ENCODE results near the gene VTA1. TPM values are rescaled to one million over a fixed set of nuclear protein-coding genes. Genes with fewer than 3 reads are reported as not detected.

Gene VTA1
- total and polyA plus RNA-seq, 2 of the 13 experiments (the other 11 are each of a cell fraction or from before 2014, with no cell fraction given) = 70.7 to 89.1 TPM

GRCh38 chr6:142146828-142147662 is at the start of gene VTA1, which contains the start of gene NMBR (continued):
- TF ChIP-seq BCL3 (CRISPR knock-in tag; IDR thresholded peaks at IDR 0.05) (peak; percentile 59; the same call in 1 of the 2 replicates), ZBTB44 (CRISPR knock-in tag; IDR thresholded peaks at IDR 0.05) (peak; percentile 24; the same call in 1 of the 2 replicates), ATF3 (CRISPR knock-in tag; IDR thresholded peaks at IDR 0.05) (peak; percentile 62), ZNF800 (CRISPR knock-in tag; IDR thresholded peaks at IDR 0.05) (no peak), ZGPAT (CRISPR knock-in tag; IDR thresholded peaks at IDR 0.05) (peak; percentile 100), ZFP1 (CRISPR knock-in tag; IDR thresholded peaks at IDR 0.05) (peak; percentile 96), STAT6 (CRISPR knock-in tag; IDR thresholded peaks at IDR 0.05; ENCODE audit: borderline replicate concordance) (peak; percentile 96), ZXDC (CRISPR knock-in tag; IDR thresholded peaks at IDR 0.05) (no peak), PTBP1 (IDR thresholded peaks at IDR 0.05; ENCODE audit: low read depth, low read length, poor library complexity, severe bottlenecking) (peak; percentile 79), ZNF790 (CRISPR knock-in tag; IDR thresholded peaks at IDR 0.05; ENCODE audit: borderline replicate concordance) (no peak; the same call in 1 of the 2 replicates), KLF6 (CRISPR knock-in tag; IDR thresholded peaks at IDR 0.05) (peak; percentile 89; the same call in 1 of the 2 replicates), MYC (CRISPR knock-in tag; IDR thresholded peaks at IDR 0.05; ENCODE audit: borderline replicate concordance) (peak; percentile 95), ZNF337 (CRISPR knock-in tag; IDR thresholded peaks at IDR 0.05; ENCODE audit: borderline replicate concordance, low read depth) (no peak), ZNF460 (CRISPR knock-in tag; IDR thresholded peaks at IDR 0.05; ENCODE audit: borderline replicate concordance) (no peak; the same call in 1 of the 2 replicates)

All from HepG2 (cell line).